ENCODE results near the gene RETSAT.

DNA sequence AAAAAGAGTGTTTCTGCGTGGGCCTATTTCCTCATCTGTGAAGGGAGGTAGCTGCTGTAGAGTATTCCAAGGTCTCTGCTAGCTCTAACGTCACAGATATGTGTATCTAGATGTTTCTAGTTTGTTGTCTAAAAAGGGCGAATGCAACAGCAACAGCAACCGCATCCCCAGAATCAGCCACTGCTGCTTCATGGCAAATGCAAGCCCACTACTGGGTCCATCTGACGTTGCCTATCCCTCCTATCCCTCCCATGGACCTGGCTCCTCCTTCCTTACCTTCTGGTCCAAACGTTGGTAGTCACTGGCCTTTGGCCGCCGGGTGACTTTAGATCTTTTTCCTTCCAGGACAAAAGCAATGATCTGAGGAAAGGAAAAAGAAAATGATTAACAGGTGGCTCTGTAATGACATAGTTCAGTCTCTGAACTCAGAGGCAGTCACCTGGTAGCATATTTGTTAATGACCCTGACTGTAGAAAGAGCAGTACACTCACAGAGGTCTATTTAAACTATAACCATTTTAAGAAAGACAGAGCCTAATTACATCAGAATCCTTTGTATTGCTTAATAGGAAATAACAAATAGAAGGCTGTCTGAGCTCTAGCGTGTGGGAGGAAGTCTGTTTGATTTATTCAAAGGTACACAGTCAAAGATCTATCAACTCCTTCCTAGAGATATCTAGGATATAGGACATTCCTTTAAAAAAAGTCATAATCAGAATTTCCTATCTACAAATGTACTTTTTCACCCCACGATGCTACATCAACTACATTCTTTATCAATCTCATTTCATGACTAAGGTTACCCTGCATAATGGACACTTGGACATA, 29.5 kb downstream of the RETSAT start:
- TF ChIP-seq FOXP2 (optimal IDR thresholded peaks at IDR 0.05; ENCODE audit: control extremely low read depth, extremely low read length, insufficient read depth) (no peak), EZH2 (IDR thresholded peaks at IDR 0.05) (no peak), POLR2AphosphoS5 (IDR thresholded peaks at IDR 0.05; ENCODE audit: borderline replicate concordance, low read depth, low read length) (no peak)

Measured in SK-N-MC (cell line).